D341Med (cell line): ENCODE measurements around the gene MALAT1.
"Not testable (repeated sequence)": the region's sequence is repeated elsewhere in the genome, so short reads cannot be mapped to it uniquely, and the experiment has no call there.

Experiments
- DNase-seq: peaks from one replicate; pipeline ENCODE4 v3.0.0; 2012; ENCODE audit warnings: low spot score

The MALAT1 gene

GRCh38 chr11:65522718-65523630 is 24.1 kb downstream of the MALAT1 start:
- not testable (repeated sequence) for DNase-seq

DNA sequence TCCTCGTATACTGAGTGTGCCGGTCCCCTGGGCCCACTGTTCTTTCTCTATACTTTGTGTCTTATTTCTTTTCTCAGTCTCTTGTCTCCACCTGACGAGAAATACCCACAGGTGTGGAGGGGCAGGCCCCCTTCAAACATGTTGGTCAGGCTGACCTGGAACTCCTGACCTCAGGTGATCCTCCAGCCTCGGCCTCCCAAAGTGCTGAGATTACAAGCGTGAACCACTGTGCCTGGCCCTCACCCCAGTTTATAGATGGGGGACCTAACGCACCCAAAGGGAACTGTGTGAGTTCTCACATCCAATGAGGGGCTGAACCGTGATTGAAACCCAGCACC is 24.8 kb downstream of the MALAT1 start:
- DNase-seq = not testable (repeated sequence)

DNA sequence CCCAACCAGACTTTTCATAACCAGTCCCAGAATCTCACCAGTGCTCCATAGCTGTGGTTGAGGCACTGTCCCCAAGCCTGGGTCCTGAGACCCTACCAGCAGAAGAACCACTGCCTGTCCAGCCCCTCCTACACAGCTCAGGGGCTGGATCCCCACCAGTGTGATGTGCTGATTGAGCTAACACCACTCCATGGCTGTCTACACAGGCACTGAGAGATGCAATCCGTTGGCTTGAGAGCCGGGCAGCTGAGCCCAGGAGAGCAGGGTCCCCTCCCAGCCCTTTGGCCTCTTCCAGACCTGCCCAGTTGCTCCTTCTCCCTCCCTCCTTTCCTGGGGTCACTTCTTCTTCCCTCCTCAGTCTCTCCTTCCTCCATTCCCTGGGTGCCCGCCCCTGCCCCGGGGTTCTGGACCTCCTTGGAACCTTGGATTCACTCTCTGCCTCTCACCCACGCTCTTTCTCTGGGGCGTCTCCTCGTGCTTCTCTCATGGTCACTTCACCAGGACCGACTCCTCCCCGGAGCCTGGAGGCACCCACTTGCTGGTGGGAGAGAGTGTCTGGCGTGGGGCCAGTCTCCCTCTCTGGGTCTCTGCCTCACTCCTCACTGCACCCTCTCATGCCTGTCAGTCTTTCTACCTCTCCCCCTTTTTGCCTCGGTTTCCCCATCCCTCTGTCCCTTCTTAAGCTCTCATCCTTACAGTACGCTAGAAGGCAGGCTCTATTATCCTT is 25.3 kb downstream of the MALAT1 start:
- DNase-seq = peak; percentile 18

DNA sequence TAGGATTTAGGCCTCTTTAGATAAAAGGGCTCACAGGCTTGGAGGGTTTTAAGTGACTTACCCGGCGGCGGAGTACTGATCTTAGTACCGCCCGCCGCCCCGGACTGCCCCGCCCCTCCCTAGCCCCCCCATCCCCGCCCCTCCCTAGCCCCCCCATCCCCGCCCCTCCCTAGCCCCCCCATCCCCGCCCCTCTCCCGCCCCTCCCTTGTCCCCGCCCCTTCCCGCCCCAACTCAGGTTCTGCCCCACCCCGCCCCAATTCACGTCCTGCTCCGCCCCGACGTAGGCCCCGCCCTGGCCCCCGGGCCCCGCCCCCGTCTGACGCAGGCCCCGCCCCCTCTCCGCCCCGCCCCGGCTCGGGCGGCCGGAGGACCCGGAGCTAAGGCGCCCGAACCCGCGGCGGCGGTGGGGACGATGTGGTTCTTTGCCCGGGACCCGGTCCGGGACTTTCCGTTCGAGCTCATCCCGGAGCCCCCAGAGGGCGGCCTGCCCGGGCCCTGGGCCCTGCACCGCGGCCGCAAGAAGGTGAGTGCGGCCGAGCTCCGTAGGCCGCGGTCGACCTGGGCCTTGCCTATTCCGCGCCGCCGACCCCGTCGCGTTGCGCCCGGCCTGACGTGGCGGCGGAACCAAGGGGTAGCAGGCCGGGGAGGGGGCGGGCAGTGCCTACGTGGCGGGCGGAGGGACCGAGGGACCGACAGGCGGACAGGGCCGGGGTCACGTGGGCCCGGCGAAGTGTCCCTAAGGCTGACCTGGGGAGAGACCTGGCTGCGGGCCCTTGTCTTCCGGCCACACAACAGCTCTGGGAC is 26.1 kb downstream of the MALAT1 start, which contains the start of gene SCYL1:
Gene SCYL1, plus strand, starts transcription at position 343 of the 805 bp plus-strand sequence. Its CDS starts 71 bp downstream, at position 414.
- DNase-seq = peak; percentile 98

- peak; percentile 19 for DNase-seq
Measured at GRCh38 chr11:65525546-65526480, 27.0 kb downstream of the MALAT1 start.

GRCh38 chr11:65526744-65527143 is 27.9 kb downstream of the MALAT1 start:
- no peak for DNase-seq

DNA sequence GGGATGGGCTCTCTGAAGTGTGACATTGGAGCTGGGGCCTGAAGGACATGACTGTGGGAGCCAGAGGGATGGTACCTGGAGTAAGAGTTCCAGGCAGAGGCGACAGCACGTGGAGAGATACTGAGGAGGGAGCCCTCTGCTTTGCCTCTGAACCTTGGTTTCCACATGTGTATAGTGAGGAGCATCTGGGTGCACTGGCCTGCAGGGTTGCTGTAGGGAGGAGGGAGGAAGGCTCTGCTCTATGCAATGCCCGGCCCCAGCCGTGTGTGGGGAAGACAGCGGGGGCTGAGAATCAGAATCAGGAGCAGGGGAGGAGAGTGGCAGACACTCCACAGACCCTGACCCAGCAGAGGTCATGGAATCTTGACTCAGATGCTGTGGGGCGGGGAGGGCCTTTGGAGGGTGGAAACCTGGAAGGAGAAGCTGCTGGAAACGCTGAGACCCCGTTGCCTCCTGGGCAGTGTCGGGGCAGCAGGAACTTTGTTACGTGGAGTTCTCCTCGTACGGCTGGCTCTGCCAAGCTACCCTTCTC is 30.0 kb downstream of the MALAT1 start:
- no peak for DNase-seq

DNA sequence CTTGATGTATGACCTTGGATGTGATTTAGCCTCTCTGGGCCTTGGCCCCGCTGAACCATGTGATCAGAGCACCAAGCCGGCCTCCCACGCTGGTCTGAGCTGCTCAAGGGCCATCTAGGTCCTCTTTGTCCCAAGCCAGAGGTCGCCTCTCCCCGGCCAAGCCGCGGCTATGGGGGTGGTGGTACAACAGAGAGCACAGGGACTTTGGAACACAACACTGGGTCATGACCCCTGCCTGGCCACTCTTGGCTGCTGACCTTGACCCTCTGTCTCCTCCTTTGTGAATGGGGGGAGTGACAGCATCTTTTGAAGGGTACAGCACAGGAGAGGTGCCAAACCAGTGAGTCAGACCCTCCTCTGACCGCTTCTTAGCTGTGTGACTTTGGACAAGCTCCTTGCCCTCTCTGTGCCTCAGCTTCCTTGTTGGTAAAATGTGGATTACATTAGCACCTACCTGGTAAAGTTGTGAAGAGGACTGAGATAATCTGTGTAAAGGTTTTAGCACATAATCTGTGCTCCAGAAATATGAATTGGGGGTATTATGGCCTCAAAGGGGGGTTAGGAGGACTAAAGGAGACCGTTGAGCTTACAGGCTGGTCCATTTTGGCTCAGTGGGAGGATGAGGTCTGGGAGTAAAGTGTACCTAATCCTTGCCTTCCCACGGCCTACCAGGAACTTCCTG is 30.8 kb downstream of the MALAT1 start:
- DNase-seq = no peak

- no peak for DNase-seq
Measured at GRCh38 chr11:65530157-65530496, 31.3 kb downstream of the MALAT1 start.

DNA sequence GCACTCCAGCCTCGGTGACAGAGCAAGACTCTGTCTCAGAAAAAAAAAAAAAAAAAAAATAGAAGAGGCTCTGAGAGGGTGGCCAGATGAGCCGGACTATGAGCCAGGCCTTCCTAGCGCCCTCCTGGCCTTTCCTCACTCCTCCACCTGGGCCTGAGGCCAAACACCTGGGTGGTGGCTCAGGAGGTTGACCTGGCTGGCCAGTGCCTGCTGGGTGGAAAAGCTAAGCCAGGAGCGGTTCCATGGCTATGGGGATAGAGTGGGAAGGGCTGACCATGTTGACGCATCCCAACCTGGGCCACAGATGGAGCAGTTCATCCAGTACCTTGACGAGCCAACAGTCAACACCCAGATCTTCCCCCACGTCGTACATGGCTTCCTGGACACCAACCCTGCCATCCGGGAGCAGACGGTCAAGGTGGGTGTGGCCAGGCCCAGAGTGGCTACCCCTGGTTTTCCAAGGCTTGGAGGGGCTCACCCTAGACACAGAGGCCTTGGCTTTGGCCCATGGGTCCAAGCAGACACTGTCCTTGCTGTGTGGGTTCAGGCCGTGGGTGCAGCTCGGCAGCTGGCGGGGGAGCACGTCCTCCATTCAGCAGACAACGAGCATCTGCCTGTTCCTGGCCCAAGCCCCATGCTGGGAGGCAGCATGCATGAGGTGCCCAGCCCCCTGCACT is 33.7 kb downstream of the MALAT1 start:
- no peak for DNase-seq

GRCh38 chr11:65535102-65535501 is 36.3 kb downstream of the MALAT1 start:
- no peak for DNase-seq

- DNase-seq = peak; percentile 70
Measured at GRCh38 chr11:65536412-65537295, 37.8 kb downstream of the MALAT1 start.

- no peak for DNase-seq
Measured at GRCh38 chr11:65537296-65537597, 38.4 kb downstream of the MALAT1 start.

- DNase-seq = no peak
Measured at GRCh38 chr11:65537620-65538231, 38.9 kb downstream of the MALAT1 start.

DNA sequence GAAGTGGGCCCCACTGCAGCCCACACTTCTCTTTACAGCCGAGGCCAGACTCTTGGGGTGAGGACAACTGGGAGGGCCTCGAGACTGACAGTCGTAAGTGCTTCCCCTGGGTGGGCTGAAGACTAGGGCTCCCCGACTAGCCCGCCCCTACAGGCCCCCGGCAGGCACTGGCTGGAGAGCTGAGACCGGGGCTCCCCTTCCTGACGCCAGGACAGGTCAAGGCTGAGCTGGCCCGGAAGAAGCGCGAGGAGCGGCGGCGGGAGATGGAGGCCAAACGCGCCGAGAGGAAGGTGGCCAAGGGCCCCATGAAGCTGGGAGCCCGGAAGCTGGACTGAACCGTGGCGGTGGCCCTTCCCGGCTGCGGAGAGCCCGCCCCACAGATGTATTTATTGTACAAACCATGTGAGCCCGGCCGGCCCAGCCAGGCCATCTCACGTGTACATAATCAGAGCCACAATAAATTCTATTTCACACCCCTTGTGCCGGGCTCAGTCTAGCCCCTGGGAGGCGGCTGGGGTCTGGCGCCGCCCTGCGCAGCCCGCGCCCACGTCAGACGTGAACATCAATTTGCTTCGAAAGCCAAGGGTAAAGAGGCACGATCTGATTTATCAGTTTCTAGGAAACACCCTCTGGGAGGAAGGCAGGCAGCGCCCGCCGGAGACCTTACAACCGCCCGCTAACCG is 39.5 kb downstream of the MALAT1 start:
- DNase-seq = no peak

GRCh38 chr11:65538915-65539743 is 40.3 kb downstream of the MALAT1 start:
- no peak for DNase-seq

DNA sequence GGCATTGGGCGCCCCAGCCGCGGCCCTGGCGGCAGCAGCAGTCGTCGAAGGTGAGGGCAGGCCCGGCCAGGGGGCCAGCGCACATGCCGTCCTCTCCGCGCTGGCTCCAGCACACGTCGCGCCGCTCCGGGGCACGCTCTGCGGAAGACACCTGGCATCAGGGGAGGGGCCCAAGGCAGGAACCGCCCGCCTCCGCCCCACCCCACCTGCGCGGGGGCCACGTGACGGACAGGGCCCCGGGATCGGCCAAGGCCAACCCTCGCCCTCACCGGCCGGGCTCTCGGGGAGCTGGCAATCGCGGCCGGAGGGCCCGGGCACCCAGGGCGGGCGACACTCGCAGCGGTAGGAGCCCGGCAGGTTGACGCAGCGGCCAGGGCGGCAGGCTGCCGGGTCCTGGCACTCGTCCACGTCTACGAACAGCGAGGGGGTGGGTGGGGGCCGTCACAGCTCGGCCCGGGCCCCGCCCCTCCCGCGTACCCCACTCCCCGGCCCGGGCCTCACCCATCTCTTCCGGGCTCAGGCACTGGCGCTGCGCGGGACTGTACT is 41.0 kb downstream of the MALAT1 start:
- DNase-seq = no peak
